Common myeloid progenitor, CD34-positive (primary cell): ENCODE measurements around the gene PRUNE1.

Experiments used
- CTCF ChIA-PET: fragments of 350-600 bp; sonication (Branson Sonifier 250); formaldehyde crosslinking; loops from one replicate; lab custom pipeline; 2021; ENCODE audit warnings: antibody characterized with exemption; lab: Charles Lee
- POLR2A ChIA-PET: fragments of 350-600 bp; sonication (Branson Sonifier 250); formaldehyde crosslinking; loops from one replicate; lab custom pipeline; 2021; ENCODE audit warnings: antibody characterized with exemption; lab: Charles Lee
- DNase-seq, 3 donors: peaks; one replicate each; pipeline versions ENCODE4 v3.0.0 to v3.0.0-alpha.2; 2013
- H3K27ac ChIP-seq, 2 experiments: 1 replicate in 1 of 2; 2 replicates in 1 of 2; pipeline ENCODE4 v1.7.0; 2013; ENCODE audit warnings: inconsistent platforms in 2 of 2, low read length in 2 of 2, mild to moderate bottlenecking in 2 of 2, low read depth in 1 of 2, moderate library complexity in 1 of 2; ENCODE audit not compliant: severe bottlenecking in 2 of 2, insufficient read depth in 1 of 2, poor library complexity in 1 of 2
- H3K27me3 ChIP-seq, 5 experiments: replicated peaks in 2 of 5; 1 replicate in 3 of 5; 2 replicates in 2 of 5; pipeline versions ENCODE4 v1.6.1 to v1.7.0; 2013; ENCODE audit warnings: low read length in 4 of 5, mild to moderate bottlenecking in 2 of 5, moderate library complexity in 2 of 5, inconsistent platforms in 1 of 5; ENCODE audit not compliant: insufficient read depth in 5 of 5, control insufficient read depth in 4 of 5
- H3K36me3 ChIP-seq, 4 experiments: 1 replicate in 2 of 4; 2 replicates in 2 of 4; pipeline versions ENCODE4 v1.6.1 to v1.7.0; 2013; ENCODE audit warnings: low read length in 3 of 4, control low read depth in 1 of 4, mild to moderate bottlenecking in 1 of 4; ENCODE audit not compliant: control insufficient read depth in 4 of 4, insufficient read depth in 4 of 4
- H3K4me1 ChIP-seq, 4 experiments: 1 replicate in 3 of 4; 2 replicates in 1 of 4; pipeline versions ENCODE4 v1.6.1 to v1.7.1; 2013; ENCODE audit warnings: low read length in 3 of 4, mild to moderate bottlenecking in 3 of 4, control low read depth in 1 of 4, inconsistent platforms in 1 of 4, moderate library complexity in 1 of 4; ENCODE audit not compliant: control insufficient read depth in 4 of 4, insufficient read depth in 4 of 4; ENCODE audit errors: control extremely low read depth in 1 of 4
- H3K4me3 ChIP-seq, 7 experiments: 1 replicate in 4 of 7; 2 replicates in 3 of 7; pipeline versions ENCODE4 v1.5.1 to v1.7.0; 2013; ENCODE audit warnings: mild to moderate bottlenecking in 7 of 7, low read length in 6 of 7, moderate library complexity in 6 of 7, inconsistent platforms in 2 of 7, low read depth in 2 of 7, control low read depth in 1 of 7; ENCODE audit not compliant: insufficient read depth in 4 of 7, control insufficient read depth in 1 of 7; ENCODE audit errors: extremely low read depth in 1 of 7
- H3K9me3 ChIP-seq, 5 experiments: 1 replicate in 4 of 5; 2 replicates in 1 of 5; pipeline versions ENCODE4 v1.6.1 to v1.7.1; 2013; ENCODE audit warnings: low read length in 4 of 5, mild to moderate bottlenecking in 2 of 5, inconsistent platforms in 1 of 5, low read depth in 1 of 5, moderate library complexity in 1 of 5; ENCODE audit not compliant: control insufficient read depth in 4 of 5, insufficient read depth in 2 of 5; ENCODE audit errors: control extremely low read depth in 1 of 5
- WGBS: methylation state at CpG from one replicate; pipeline ENCODE4 v1.1.5; 2013; ENCODE audit not compliant: insufficient coverage; 5-methylcytosine and 5-hydroxymethylcytosine counted together

The PRUNE1 gene

GRCh38 chr1:150966011-150966410 lies 42.2 kb upstream of the PRUNE1 start:
- DNase-seq: no peak
- peaks cover 0 to 10% (median 4%) of the 10 kb centered on the region in 4 experiments for H3K4me1 ChIP-seq
- H3K9me3 ChIP-seq: no peaks in the 10 kb centered on the region
- H3K4me3 ChIP-seq: no peak overlapping the region
- ChIA-PET POLR2A (interaction anchor here (0.5 kb wide), 1 partner anchor 11 kb away, joined by 3 read pairs; no protein-coding TSS in a partner anchor), CTCF (interaction anchor here (0.8 to 6.4 kb wide), 3 partner anchors 10 to 31 kb away, joined by 3 to 47 read pairs (median 4); partner anchors contain the start of gene ANXA9)
- no peak overlapping the region for H3K27ac ChIP-seq
- WGBS: 80% methylated on average over 3 of the region's 6 CpGs
- H3K27me3 ChIP-seq: no peaks in the 10 kb centered on the region
- peaks cover 25 to 83% (median 65%) of the 10 kb centered on the region in 4 experiments for H3K36me3 ChIP-seq

DNA sequence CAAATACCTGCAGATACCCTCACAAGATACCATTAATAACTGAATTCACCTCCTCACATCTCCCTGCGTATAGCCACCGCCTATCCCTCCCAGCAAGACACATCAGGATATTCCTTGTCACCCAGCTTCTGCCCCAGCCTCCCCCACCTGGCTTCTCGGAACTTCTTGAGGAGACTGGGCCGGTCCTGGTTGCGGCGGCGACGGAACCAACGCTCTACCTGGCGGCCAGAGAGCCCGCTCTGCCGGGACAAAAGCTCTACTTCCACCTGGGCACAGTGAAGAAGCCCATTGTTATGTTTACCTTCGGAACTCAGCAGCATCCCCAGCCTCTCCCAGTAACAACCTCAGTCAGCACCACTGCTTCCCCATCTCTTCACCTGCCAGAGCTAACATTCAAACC lies 40.3 kb upstream of the PRUNE1 start:
- ChIA-PET POLR2A (no interaction called here), CTCF (interaction anchor here (1.3 to 6.4 kb wide), 2 partner anchors 11 to 37 kb away, joined by 3 to 47 read pairs; partner anchors contain the start of gene ANXA9)
- H3K36me3 ChIP-seq: peaks cover 21 to 81% (median 51%) of the 10 kb centered on the region in 4 experiments

GRCh38 chr1:150968491-150968890 lies 39.8 kb upstream of the PRUNE1 start:
- peaks cover 8 to 35% (median 29%) of the 10 kb centered on the region in 4 experiments for H3K4me1 ChIP-seq
- WGBS: 96% methylated on average over 3 of the region's 4 CpGs
- ChIA-PET POLR2A (no interaction called here), CTCF (interaction anchor here (1.3 to 6.4 kb wide), 2 partner anchors 11 to 36 kb away, joined by 3 to 47 read pairs; partner anchors contain the start of gene ANXA9)
- H3K27ac ChIP-seq: no peak overlapping the region
- H3K36me3 ChIP-seq: peaks cover 19 to 75% (median 46%) of the 10 kb centered on the region in 4 experiments
- no peak for DNase-seq
- no peak overlapping the region for H3K4me3 ChIP-seq
- no peaks in the 10 kb centered on the region for H3K9me3 ChIP-seq
- no peaks in the 10 kb centered on the region for H3K27me3 ChIP-seq

More for the DNA sequence above, 40.3 kb upstream of the PRUNE1 start:
- no peaks in the 10 kb centered on the region for H3K9me3 ChIP-seq
- H3K4me1 ChIP-seq: peaks cover 7 to 29% (median 23%) of the 10 kb centered on the region in 4 experiments
- no peak for DNase-seq
- no peak overlapping the region for H3K27ac ChIP-seq
- H3K27me3 ChIP-seq: no peaks in the 10 kb centered on the region
- no peak overlapping the region for H3K4me3 ChIP-seq
- WGBS: 100% methylated on average over 7 of the region's 13 CpGs

- H3K27ac ChIP-seq: no peak overlapping the region
- 100% methylated on average over 1 of the region's 3 CpGs for WGBS
- CTCF ChIA-PET: interaction anchor here (2.2 to 6.4 kb wide), 2 partner anchors 10 to 11 kb away, joined by 6 to 47 read pairs; partner anchors contain the start of gene ANXA9
Observed at GRCh38 chr1:150969626-150970025, 38.6 kb upstream of the PRUNE1 start.

GRCh38 chr1:150970808-150971582 lies 37.3 kb upstream of the PRUNE1 start:
- no peak overlapping the region for H3K4me3 ChIP-seq
- H3K27ac ChIP-seq: peak overlapping the region in 1 of 2 experiments; percentile 21
- peaks cover 13 to 54% (median 29%) of the 10 kb centered on the region in 4 experiments for H3K36me3 ChIP-seq
- 93% methylated on average over 5 of the region's 11 CpGs for WGBS
- H3K9me3 ChIP-seq: no peaks in the 10 kb centered on the region
- DNase-seq: no peak
- H3K4me1 ChIP-seq: peaks cover 8 to 51% (median 39%) of the 10 kb centered on the region in 4 experiments
- CTCF ChIA-PET: interaction anchor here (0.6 to 6.4 kb wide), 7 partner anchors 8 to 35 kb away, joined by 3 to 47 read pairs (median 4); partner anchors contain the start of gene ANXA9
- POLR2A ChIA-PET: no interaction called here
- H3K27me3 ChIP-seq: no peaks in the 10 kb centered on the region

More at GRCh38 chr1:150969626-150970025, 38.6 kb upstream of the PRUNE1 start:
- Histone ChIP-seq H3K4me1 (peaks cover 8 to 38% (median 32%) of the 10 kb centered on the region in 4 experiments), H3K4me3 (no peak overlapping the region), H3K36me3 (peaks cover 15 to 64% (median 36%) of the 10 kb centered on the region in 4 experiments), H3K27me3 (no peaks in the 10 kb centered on the region), H3K9me3 (no peaks in the 10 kb centered on the region)
- POLR2A ChIA-PET: interaction anchor here (0.7 kb wide), 1 partner anchor 30 kb away, joined by 3 read pairs; no protein-coding TSS in a partner anchor
- no peak for DNase-seq

GRCh38 chr1:150971583-150972416 lies 36.4 kb upstream of the PRUNE1 start:
- peak in 2 of 3 donors; percentile 38 to 47 for DNase-seq
- H3K27ac ChIP-seq: no peak overlapping the region
- peaks cover 8 to 46% (median 21%) of the 10 kb centered on the region in 4 experiments for H3K36me3 ChIP-seq
- H3K9me3 ChIP-seq: no peaks in the 10 kb centered on the region
- H3K4me1 ChIP-seq: peaks cover 12 to 59% (median 47%) of the 10 kb centered on the region in 4 experiments
- H3K27me3 ChIP-seq: no peaks in the 10 kb centered on the region
- peak overlapping the region in 4 of 7 experiments; percentile 3 to 95 (median 92) for H3K4me3 ChIP-seq
- WGBS: 90% methylated on average over 4 of the region's 6 CpGs
- ChIA-PET CTCF (interaction anchor here (1.0 to 2.2 kb wide), 4 partner anchors 9 to 24 kb away, joined by 3 to 6 read pairs (median 4); no protein-coding TSS in a partner anchor), POLR2A (no interaction called here)
